Activated naive CD8-positive, alpha-beta T cell treated with anti-CD3 and anti-CD28 coated beads, Interleukin-2, amount 10 ng/mL, durations not matched to agents 7 days and 5 days (primary cell): ENCODE measurements around the gene EIF1. TPM values are rescaled to one million over a fixed set of nuclear protein-coding genes. Genes with fewer than 3 reads are reported as not detected.
"Not testable (repeated sequence)": the region's sequence is repeated elsewhere in the genome, so short reads cannot be mapped to it uniquely, and the experiment has no call there.

Source experiments
- ATAC-seq: fragments of 150-1000 bp; cut with Tn5 transposase; one replicate; pipeline ENCODE4 v1.10.0; 2021; ENCODE audit warnings: low read depth, moderate library complexity
- POLR2A ChIA-PET: fragments of 350-600 bp; sonication (Branson Sonifier 250); formaldehyde crosslinking; loops from one replicate; lab custom pipeline; 2021; ENCODE audit warnings: antibody characterized with exemption; lab: Charles Lee
- DNase-seq: peaks from one replicate; pipeline ENCODE4 v3.0.0; 2021
- H3K27ac Mint-ChIP-seq: one replicate; pipeline ENCODE4 v1.8.0; 2022; ENCODE audit warnings: mild to moderate bottlenecking, mixed read lengths
- H3K27me3 Mint-ChIP-seq: one replicate; pipeline ENCODE4 v1.8.0; 2022; ENCODE audit warnings: mild to moderate bottlenecking, moderate library complexity, mixed read lengths
- H3K36me3 Mint-ChIP-seq: one replicate; pipeline ENCODE4 v1.8.0; 2021; ENCODE audit warnings: mild to moderate bottlenecking, mixed read lengths
- H3K4me1 Mint-ChIP-seq: one replicate; pipeline ENCODE4 v1.8.0; 2021; ENCODE audit warnings: mixed read lengths
- H3K4me3 Mint-ChIP-seq: one replicate; pipeline ENCODE4 v1.8.0; 2022; ENCODE audit warnings: mild to moderate bottlenecking, moderate library complexity, mixed read lengths
- H3K9me3 Mint-ChIP-seq: one replicate; pipeline ENCODE4 v1.8.0; 2021; ENCODE audit warnings: mixed read lengths
- total RNA-seq, 2 experiments: library from RNA; stranded (reverse); gene quantifications; one replicate each; pipeline ENCODE4 v1.2.3, GENCODE V29; 2021

Gene EIF1
- total RNA-seq, 2 experiments from 2014 or later: 682 to 723 TPM

DNA sequence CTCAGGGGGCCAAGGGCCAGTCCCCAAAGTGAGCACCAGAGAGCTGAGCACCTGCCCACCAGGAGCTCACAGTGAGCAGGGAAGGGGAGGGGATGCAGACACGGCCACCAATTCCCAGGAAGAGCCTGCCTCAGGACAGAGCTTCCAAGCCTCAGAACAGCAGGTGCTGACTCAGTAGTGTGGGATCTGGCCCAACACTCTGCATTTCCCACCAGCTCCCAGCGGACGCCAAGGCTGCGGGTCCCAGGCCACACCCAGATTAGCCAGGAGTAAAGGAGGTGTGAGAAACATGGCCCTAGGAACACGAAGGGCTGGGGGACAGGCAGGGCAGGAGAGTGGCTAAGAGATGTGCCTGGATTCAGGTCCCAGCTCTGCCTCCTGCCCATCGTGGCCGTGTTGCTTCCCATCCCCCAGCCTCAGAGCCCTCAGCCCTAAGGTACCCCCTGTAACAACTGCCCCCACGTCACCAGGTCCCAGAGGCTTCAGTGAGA lies 28.4 kb upstream of the EIF1 start:
- no peak overlapping the region for H3K4me3 Mint-ChIP-seq
- no peak for ATAC-seq
- H3K36me3 Mint-ChIP-seq: no peaks in the 10 kb centered on the region
- H3K4me1 Mint-ChIP-seq: peaks cover 3% of the 10 kb centered on the region
- H3K27ac Mint-ChIP-seq: no peak overlapping the region
- peaks cover 8% of the 10 kb centered on the region for H3K27me3 Mint-ChIP-seq
- POLR2A ChIA-PET: interaction anchor here (0.6 kb wide), 1 partner anchor 739 kb away, joined by 4 read pairs; no protein-coding TSS in a partner anchor
- DNase-seq: no peak
- no peaks in the 10 kb centered on the region for H3K9me3 Mint-ChIP-seq

DNA sequence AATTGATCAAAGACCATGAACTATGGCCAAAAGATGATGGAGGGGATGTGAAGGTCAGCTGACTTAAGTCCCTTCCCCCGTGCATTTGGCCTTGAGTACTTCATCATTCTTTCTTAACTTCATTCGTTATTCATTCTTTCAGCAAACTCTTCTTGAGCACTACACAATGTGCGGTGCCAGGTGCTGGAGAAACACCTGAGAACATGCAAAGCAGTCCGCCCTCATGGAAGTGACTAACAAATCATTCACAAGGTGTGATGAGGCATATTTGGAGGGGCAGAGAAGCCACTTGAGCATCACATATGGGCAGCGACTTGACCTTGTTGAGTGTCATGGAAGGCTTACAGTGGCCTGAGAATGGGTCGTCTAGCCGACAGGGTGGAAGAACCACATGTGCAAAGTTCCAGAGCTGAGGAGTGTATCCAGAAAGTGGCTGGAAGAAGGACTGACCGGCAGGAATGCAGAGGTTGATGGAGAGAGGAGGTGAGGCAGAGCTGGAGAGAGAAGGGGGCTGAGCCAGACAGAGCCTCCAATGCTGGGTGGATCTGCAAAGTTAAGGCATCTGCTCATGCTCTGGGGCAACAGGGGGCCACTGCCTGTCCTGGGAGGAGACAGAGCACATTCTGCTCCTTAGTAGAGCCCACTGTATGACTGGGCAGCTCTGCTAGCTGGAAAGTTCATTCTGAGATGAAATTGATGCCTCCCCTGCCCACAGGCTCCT lies 25.1 kb upstream of the EIF1 start:
- POLR2A ChIA-PET: interaction anchor here (0.5 to 7.5 kb wide), 3 partner anchors 15 to 1394 kb away, joined by 3 to 171 read pairs (median 16); partner anchors contain the start of gene EIF1
- ATAC-seq (no peak), DNase-seq (no peak)
- Mint-ChIP-seq H3K36me3 (no peaks in the 10 kb centered on the region), H3K27me3 (peaks cover 13% of the 10 kb centered on the region), H3K9me3 (no peaks in the 10 kb centered on the region), H3K4me3 (no peak overlapping the region), H3K4me1 (peaks cover 24% of the 10 kb centered on the region), H3K27ac (no peak overlapping the region)

DNA sequence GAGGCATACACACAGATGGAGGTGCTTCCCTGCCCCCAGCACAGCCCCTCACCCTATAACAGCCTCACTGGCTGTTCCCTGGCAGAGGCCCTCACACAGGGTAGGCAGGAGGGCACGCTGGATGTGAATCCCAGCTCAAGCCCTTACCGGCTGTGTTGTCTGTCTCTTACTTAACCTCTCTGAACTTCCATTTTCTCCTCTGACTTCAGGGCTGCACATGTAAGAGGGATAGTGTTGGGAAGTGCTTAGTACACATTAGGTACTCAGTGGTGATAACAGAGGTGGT lies 24.6 kb upstream of the EIF1 start:
- ATAC-seq: no peak
- Mint-ChIP-seq H3K27me3 (peaks cover 13% of the 10 kb centered on the region), H3K4me3 (no peak overlapping the region), H3K4me1 (peaks cover 24% of the 10 kb centered on the region), H3K9me3 (no peaks in the 10 kb centered on the region), H3K36me3 (no peaks in the 10 kb centered on the region), H3K27ac (no peak overlapping the region)
- no peak for DNase-seq
- POLR2A ChIA-PET: interaction anchor here (0.5 to 7.5 kb wide), 3 partner anchors 15 to 1394 kb away, joined by 3 to 171 read pairs (median 16); partner anchors contain the start of gene EIF1

DNA sequence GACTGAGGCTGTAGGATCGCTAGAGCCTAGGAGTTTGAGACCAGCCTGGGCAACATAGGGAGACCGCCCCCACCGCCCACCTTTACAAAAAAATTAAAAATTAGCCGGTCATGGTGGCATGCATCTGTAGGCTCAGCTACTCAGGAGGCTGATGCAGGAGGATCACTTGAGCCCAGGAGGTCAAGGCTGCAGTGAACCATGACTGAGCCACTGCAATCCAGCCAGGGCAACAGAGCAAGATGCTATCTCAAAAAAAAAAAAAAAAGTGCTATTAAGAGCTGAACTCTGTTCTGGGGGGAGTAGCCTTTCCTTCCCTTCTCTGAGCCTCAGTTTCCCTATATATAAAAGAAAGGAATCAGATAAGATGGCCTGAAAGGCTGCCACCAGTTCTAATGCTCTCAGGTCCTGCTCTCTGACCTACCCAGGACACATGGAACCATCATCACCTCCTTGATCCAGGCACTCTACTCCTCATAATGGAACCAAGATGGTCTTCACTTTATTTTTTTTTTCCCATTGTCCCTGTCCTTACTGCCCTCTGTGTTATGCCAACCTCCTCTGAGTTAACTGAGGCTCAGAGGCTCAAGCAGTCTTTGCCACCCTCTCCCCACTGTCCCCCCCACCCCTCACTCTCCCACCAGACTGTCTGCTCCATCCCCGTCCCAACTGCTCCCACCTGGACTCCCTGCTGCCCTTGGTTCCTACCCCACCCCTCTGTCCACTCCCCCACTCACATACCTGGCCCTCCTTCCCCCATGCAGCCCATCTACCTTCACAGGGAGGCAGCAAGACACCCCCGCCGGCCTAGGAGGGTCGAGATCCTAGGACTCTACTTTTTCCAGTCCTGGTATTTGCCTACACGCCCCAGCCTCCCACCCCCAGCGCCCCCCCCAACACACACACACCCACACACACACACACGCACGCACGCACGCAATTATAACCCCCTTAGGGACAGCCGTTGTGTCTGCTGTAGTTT lies 23.8 kb upstream of the EIF1 start:
- DNase-seq: no peak
- H3K4me3 Mint-ChIP-seq: peak overlapping the region; percentile 88
- H3K27ac Mint-ChIP-seq: peak overlapping the region; percentile 96
- no peak for ATAC-seq
- peaks cover 13% of the 10 kb centered on the region for H3K27me3 Mint-ChIP-seq
- no peaks in the 10 kb centered on the region for H3K9me3 Mint-ChIP-seq
- H3K4me1 Mint-ChIP-seq: peaks cover 28% of the 10 kb centered on the region
- H3K36me3 Mint-ChIP-seq: no peaks in the 10 kb centered on the region
- POLR2A ChIA-PET: interaction anchor here (0.8 to 7.5 kb wide), 8 partner anchors 15 to 1117 kb away, joined by 3 to 171 read pairs (median 9); partner anchors contain the start of genes EIF1 and SMARCE1

DNA sequence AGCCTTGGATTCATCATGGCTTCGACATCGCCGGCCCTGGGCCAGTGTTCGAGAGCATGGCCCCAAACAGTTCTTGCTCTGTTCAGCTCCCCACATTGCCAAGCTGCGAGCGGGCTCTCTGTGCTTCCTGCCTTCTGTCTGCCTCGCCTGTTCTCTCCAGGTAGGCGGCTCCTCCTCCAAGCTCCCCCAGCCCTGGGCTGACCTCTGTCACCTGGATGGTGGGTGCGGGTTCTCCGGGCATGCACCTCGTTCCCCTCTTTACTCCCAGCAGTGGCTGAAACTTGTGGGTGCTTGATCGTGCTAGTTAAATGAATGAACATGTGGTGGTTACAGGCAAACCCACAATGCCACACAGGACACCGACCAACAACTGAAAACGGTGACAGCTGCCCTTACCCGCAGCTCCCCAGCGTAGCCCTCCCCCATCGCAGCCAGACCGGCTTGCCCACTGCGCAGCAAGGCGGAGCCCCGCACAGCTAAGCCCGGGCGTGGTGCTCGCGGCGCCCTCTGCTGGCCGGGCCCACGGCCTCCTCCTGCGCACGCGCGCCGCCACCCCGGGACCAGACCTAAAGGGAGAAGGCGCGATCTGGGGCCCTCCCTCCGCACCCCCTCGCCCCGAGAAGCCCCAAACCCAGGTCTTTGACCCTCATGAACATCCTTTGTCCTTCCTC lies 23.0 kb upstream of the EIF1 start:
- POLR2A ChIA-PET: interaction anchor here (0.7 to 7.5 kb wide), 11 partner anchors 12 to 1118 kb away, joined by 3 to 171 read pairs (median 3); partner anchors contain the start of genes CNP, EIF1 and SMARCE1
- peak; percentile 90 for ATAC-seq
- peak; percentile 99 for DNase-seq
- Mint-ChIP-seq H3K27ac (peak overlapping the region; percentile 96), H3K9me3 (no peaks in the 10 kb centered on the region), H3K36me3 (no peaks in the 10 kb centered on the region), H3K4me1 (peaks cover 28% of the 10 kb centered on the region), H3K4me3 (peak overlapping the region; percentile 88), H3K27me3 (peaks cover 13% of the 10 kb centered on the region)

DNA sequence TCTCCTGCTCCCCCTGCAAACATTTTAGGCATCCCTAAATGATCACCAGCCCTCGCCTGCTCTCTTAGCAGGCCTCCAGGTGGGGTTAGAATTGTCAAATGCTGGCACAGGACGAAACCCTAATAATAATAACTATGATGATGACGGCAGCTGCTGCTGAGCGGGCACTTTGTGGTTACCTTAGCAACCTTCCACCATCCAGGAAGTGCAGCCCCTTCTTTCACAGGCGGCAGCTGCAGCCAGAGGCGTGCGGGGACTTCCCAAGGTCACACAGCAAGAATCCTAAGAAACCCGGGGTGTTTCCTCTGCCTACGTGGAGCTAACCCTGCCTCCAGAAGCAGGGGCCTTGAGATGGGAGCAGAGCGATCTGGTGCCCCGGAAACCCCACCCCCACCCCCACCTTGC lies 22.4 kb upstream of the EIF1 start:
- Mint-ChIP-seq H3K4me3 (peak overlapping the region; percentile 88), H3K4me1 (peaks cover 28% of the 10 kb centered on the region)
- POLR2A ChIA-PET: interaction anchor here (0.6 to 7.5 kb wide), 12 partner anchors 12 to 1199 kb away, joined by 3 to 171 read pairs (median 3); partner anchors contain the start of genes CNP, EIF1 and SMARCE1

DNA sequence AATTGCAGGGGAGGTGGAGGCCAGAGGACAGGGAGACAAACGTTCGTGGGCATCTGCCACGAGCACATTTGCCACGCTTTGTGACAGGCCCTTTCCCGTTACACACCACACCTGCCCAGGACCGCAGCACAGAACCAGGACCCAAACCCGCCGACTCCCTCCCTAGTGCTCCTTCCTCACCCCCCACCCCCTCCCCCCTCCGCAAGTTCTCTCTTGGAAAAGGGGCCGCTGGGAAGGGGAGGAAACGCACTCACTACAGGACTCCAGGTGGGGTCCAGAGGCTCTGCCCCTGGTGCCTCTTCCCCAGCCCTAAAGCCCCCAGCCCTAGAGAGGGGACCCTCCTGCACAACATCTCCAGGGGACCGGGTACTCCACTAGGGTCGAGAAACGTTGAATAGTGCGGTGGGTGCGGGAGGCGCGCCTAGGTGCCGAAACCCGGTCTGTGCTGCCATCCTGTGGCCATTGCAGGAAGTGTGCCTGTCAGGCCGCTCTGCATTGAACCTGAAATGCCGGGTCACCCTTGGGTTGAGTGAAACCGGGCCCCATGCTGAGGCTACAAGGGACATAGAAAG lies 21.9 kb upstream of the EIF1 start:
- Mint-ChIP-seq H3K4me3 (peak overlapping the region; percentile 88), H3K27ac (peak overlapping the region; percentile 96), H3K4me1 (peaks cover 30% of the 10 kb centered on the region), H3K27me3 (peaks cover 13% of the 10 kb centered on the region), H3K9me3 (no peaks in the 10 kb centered on the region), H3K36me3 (no peaks in the 10 kb centered on the region)
- ATAC-seq (peak; percentile 48), DNase-seq (peak; percentile 91)
- POLR2A ChIA-PET: interaction anchor here (0.6 to 7.5 kb wide), 10 partner anchors 9 to 1200 kb away, joined by 3 to 171 read pairs (median 5); partner anchors contain the start of genes CNP, EIF1 and SMARCE1

More for the DNA sequence above, 22.4 kb upstream of the EIF1 start:
- Mint-ChIP-seq H3K9me3 (no peaks in the 10 kb centered on the region), H3K27ac (peak overlapping the region; percentile 96), H3K27me3 (peaks cover 13% of the 10 kb centered on the region), H3K36me3 (no peaks in the 10 kb centered on the region)
- DNase-seq (no peak), ATAC-seq (peak; percentile 21)

DNA sequence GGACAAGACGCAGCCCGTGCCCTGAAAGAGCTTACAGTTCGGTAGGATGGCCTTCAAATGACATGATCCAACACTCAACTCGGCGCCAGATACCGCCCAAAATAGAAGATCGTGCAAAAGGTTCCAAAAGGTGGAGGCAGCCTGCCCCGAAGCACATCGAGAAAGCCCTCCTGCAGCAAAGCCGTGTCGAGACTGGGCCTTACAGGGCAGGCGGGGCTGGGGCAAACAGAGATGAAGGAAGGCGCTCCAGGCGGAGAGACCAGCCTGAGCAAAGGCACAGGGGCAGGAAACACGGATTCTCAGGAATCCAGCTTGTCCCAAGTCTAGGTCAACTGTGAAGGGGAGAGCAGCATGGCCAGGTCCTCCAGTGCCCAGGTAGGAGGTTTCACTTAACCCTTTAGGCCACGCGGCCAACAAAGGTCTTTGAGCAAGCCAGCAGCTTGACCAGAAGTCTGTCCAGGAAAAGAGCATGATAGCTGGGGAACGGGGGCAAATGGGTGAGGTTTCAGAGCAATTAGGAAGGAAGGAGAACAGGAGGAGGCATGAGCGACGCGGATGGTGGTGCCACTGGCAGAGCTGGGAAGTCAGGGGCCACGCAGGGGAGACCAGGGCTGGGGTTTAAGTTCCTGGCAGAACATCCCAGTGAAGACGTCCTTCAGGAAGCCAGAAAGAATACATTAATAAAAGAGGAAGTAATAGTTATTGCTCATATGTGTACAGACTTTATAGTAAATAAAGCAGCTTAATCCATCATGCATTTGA lies 21.2 kb upstream of the EIF1 start:
- DNase-seq (no peak), ATAC-seq (no peak)
- Mint-ChIP-seq H3K27me3 (peaks cover 13% of the 10 kb centered on the region), H3K4me3 (peak overlapping the region; percentile 88), H3K4me1 (peaks cover 31% of the 10 kb centered on the region), H3K9me3 (no peaks in the 10 kb centered on the region), H3K27ac (peak overlapping the region; percentile 96), H3K36me3 (no peaks in the 10 kb centered on the region)
- POLR2A ChIA-PET: interaction anchor here (0.6 to 7.5 kb wide), 4 partner anchors 9 to 1020 kb away, joined by 3 to 171 read pairs (median 36); partner anchors contain the start of genes EIF1 and SMARCE1

DNA sequence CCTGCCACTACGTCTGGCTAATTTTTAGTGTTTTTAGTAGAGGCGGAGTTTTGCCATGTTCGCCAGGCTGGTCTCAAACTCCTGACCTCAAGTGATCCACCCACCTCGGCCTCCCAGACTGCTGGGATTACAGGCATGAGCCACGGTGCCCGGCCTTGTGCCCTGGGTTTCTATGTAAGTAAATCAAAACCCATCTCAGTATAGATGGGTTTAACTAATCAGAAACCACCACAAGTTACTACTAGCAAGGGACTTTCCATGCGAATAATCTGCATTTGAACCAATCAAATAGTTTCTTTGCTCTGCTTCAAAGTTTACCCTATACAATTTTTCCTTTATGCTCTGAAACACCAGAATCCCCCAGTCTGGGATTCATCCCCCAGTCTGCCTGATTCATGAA lies 16.5 kb upstream of the EIF1 start:
- peaks cover 2% of the 10 kb centered on the region for H3K36me3 Mint-ChIP-seq
- no peak for ATAC-seq
- H3K27ac Mint-ChIP-seq: no peak overlapping the region
- no peak for DNase-seq
- peaks cover 32% of the 10 kb centered on the region for H3K4me1 Mint-ChIP-seq
- no peak overlapping the region for H3K4me3 Mint-ChIP-seq
- H3K9me3 Mint-ChIP-seq: peaks cover 1% of the 10 kb centered on the region
- H3K27me3 Mint-ChIP-seq: no peaks in the 10 kb centered on the region
- POLR2A ChIA-PET: interaction anchor here (0.6 to 2.6 kb wide), 3 partner anchors 17 to 1569 kb away, joined by 3 to 27 read pairs (median 4); partner anchors contain the start of gene EIF1

DNA sequence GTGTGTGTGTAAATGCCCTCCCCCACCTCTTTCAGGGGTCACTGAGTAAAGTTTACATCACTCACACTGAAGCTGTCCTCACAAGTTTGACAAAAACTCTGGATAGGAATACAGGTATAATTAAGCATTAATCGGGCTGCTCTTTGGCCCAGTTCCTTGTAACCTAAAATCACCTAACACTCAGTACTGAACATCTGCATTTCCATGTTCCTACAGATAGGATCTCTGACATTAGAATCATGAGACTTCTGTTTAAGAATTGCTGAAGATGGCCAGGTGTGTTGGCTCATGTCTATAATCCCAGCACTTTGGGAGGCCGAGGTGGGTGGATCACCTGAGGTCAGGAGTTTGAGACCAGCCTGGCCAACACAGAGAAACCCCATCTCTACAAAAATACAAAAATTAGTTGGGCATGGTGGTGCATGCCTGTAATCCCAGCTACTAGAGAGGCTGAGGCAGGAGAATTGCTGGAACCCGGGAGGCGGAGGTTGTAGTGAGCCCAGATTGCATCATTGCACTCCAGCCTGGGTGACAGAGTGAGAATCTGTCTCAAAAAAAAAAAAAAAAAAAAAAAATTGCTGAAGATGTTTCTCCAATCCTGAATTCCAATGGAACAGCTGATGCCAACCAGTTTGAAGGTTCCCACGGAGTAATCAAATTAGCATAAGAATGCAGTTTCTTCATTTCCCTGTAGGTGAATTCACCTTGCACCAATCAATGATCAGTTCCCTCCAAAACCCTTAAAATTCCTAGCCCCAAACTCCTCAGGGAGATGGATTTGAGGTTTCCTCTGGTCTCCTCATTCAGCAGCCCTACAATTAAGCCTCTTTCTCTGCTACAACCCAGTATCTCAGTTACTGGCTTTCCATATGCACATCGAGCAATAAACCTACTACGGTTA lies 13.3 kb upstream of the EIF1 start:
- H3K4me3 Mint-ChIP-seq, H3K9me3 Mint-ChIP-seq, H3K27me3 Mint-ChIP-seq, ATAC-seq, DNase-seq, H3K27ac Mint-ChIP-seq, H3K36me3 Mint-ChIP-seq: not testable (repeated sequence)
- POLR2A ChIA-PET: interaction anchor here (0.7 to 8.1 kb wide), 2 partner anchors 8 to 15 kb away, joined by 3 to 331 read pairs; partner anchors contain the start of gene EIF1
- H3K4me1 Mint-ChIP-seq: peaks cover 43% of the 10 kb centered on the region

DNA sequence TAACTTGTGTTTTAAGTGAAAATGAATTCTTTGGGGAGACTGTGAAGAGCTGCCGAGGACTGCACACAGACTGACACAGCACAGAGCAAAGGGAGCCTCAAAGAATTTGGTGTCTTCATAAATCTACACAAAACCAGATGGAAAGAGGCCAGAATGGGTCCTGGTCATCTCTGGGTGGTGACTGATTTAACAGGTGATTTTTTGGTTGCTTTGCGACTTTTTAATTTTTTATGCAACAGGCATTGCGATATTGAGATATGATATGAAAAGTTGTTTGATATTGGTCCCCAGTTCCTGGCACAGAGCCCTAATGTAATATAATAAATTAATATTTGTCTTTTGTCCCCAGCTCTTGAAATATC lies 12.6 kb upstream of the EIF1 start:
- Mint-ChIP-seq H3K27me3 (no peaks in the 10 kb centered on the region), H3K4me3 (no peak overlapping the region), H3K9me3 (peaks cover 4% of the 10 kb centered on the region), H3K36me3 (peaks cover 4% of the 10 kb centered on the region), H3K27ac (no peak overlapping the region), H3K4me1 (peaks cover 45% of the 10 kb centered on the region)
- ATAC-seq (no peak), DNase-seq (no peak)
- POLR2A ChIA-PET: interaction anchor here (0.7 to 8.1 kb wide), 2 partner anchors 9 to 14 kb away, joined by 3 to 331 read pairs; partner anchors contain the start of gene EIF1
